Measurements from ENCODE around the gene STIMATE. TPM values are rescaled to one million over a fixed set of nuclear protein-coding genes. Genes with fewer than 3 reads are reported as not detected.

Gene STIMATE
- total RNA-seq, 1 donor from 2014 or later = 28.8 TPM

GRCh38 chr3:52849656-52850055 is 47.7 kb downstream of the STIMATE start:
- H3K27ac Mint-ChIP-seq = no peak overlapping the region
- no peaks in the 10 kb centered on the region for H3K9me3 Mint-ChIP-seq
- TF ChIP-seq, protein P1, sequence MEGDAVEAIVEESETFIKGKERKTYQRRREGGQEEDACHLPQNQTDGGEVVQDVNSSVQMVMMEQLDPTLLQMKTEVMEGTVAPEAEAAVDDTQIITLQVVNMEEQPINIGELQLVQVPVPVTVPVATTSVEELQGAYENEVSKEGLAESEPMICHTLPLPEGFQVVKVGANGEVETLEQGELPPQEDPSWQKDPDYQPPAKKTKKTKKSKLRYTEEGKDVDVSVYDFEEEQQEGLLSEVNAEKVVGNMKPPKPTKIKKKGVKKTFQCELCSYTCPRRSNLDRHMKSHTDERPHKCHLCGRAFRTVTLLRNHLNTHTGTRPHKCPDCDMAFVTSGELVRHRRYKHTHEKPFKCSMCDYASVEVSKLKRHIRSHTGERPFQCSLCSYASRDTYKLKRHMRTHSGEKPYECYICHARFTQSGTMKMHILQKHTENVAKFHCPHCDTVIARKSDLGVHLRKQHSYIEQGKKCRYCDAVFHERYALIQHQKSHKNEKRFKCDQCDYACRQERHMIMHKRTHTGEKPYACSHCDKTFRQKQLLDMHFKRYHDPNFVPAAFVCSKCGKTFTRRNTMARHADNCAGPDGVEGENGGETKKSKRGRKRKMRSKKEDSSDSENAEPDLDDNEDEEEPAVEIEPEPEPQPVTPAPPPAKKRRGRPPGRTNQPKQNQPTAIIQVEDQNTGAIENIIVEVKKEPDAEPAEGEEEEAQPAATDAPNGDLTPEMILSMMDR (IDR thresholded peaks at IDR 0.05; ENCODE audit: unreplicated experiment) = no peak
- H3K36me3 Mint-ChIP-seq = peaks cover 8% of the 10 kb centered on the region
- no peaks in the 10 kb centered on the region for H3K4me1 Mint-ChIP-seq
- DNase-seq (ENCODE audit: low spot score in 2 of 2, unreplicated experiment in 2 of 2) = no peak
- H3K4me3 Mint-ChIP-seq = no peak overlapping the region
- no peaks in the 10 kb centered on the region for H3K27me3 Mint-ChIP-seq (ENCODE audit: low read depth)

- Mint-ChIP-seq H3K27me3 (ENCODE audit: low read depth) (no peaks in the 10 kb centered on the region), H3K4me1 (no peaks in the 10 kb centered on the region), H3K36me3 (peaks cover 10% of the 10 kb centered on the region), H3K4me3 (no peak overlapping the region), H3K27ac (no peak overlapping the region), H3K9me3 (no peaks in the 10 kb centered on the region)
- TF ChIP-seq, protein P1 (IDR thresholded peaks at IDR 0.05; ENCODE audit: unreplicated experiment) = no peak
- no peak for DNase-seq (ENCODE audit: low spot score in 2 of 2, unreplicated experiment in 2 of 2)
Measured at GRCh38 chr3:52848617-52849016, 48.7 kb downstream of the STIMATE start.

DNA sequence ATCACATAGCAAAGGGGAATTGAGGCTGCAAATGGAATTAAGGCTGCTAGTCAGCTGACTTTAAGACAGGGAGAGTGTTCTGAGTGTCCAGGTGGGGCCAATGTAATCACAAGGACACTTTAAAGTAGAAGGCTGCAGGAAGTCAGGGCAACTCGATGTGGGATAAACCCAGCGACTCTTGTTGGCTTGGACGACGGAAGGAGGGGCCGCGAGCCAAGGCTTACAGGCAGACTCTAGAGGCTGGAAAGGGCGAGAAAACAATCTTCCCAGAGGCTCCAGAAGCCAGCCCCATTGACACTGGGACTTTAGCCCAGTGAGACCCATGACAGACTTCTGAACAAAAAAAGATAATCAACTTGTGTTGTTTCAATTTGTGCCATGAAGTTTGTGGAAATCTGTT is 49.6 kb downstream of the STIMATE start:
- TF ChIP-seq, protein P1 (IDR thresholded peaks at IDR 0.05; ENCODE audit: unreplicated experiment) = no peak
- H3K27me3 Mint-ChIP-seq (ENCODE audit: low read depth) = no peaks in the 10 kb centered on the region

DNA sequence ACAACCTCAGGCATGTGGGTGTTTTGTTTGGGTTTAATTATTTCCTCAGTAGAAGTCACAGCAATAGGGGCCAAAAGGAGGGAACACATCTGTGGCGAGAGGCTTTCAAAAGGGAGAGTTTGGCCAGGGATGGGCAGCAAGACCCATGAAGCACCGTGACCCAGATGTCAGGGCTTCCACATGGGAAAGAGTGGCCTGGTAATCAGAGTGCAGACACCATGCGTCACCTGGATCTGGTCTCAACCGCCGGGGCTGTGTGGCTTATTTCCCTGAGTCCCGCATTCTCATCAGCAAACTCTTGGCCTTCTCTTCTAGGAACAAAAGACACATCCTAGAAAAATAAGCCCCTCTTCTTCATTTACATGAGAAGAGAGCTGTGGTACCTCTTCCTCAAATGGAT is 50.1 kb downstream of the STIMATE start:
- Mint-ChIP-seq H3K4me3 (no peak overlapping the region), H3K4me1 (no peaks in the 10 kb centered on the region), H3K27me3 (ENCODE audit: low read depth) (no peaks in the 10 kb centered on the region), H3K9me3 (no peaks in the 10 kb centered on the region), H3K36me3 (peaks cover 10% of the 10 kb centered on the region), H3K27ac (no peak overlapping the region)
- DNase-seq (ENCODE audit: low spot score in 2 of 2, unreplicated experiment in 2 of 2) = no peak
- TF ChIP-seq, protein P1 (IDR thresholded peaks at IDR 0.05; ENCODE audit: unreplicated experiment) = no peak

More for the DNA sequence above, 49.6 kb downstream of the STIMATE start:
- H3K27ac Mint-ChIP-seq = no peak overlapping the region
- DNase-seq (ENCODE audit: low spot score in 2 of 2, unreplicated experiment in 2 of 2) = no peak
- H3K9me3 Mint-ChIP-seq = no peaks in the 10 kb centered on the region
- no peak overlapping the region for H3K4me3 Mint-ChIP-seq
- H3K36me3 Mint-ChIP-seq = peaks cover 10% of the 10 kb centered on the region
- H3K4me1 Mint-ChIP-seq = no peaks in the 10 kb centered on the region

DNA sequence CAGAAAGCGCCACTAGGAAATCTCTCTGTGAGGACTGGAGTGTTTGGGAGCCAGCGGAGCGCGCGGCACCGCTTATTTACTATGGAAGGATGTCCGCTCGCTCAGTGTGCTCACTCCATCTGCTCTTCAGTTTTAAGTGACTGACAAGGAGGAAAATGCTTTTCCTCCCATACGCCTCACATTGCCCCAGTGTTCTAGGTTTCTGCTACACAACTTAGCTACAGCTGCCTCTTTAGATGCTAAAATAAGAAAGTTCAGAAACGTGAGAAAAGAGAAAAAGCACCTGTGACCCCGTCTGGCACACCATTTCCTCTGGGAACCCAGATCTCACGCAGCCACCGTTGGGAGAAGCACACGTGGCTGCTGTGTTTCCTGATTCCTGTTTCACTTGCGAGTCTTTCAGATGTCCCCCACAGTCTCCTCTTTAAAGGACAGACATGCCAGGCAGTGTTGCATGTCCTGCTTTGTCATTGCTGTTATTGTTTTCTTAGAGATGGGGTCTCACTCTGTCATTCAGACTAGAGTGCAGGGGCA is 50.8 kb downstream of the STIMATE start:
- Mint-ChIP-seq H3K27me3 (ENCODE audit: low read depth) (no peaks in the 10 kb centered on the region), H3K9me3 (no peaks in the 10 kb centered on the region), H3K4me1 (no peaks in the 10 kb centered on the region), H3K27ac (no peak overlapping the region), H3K36me3 (peaks cover 7% of the 10 kb centered on the region), H3K4me3 (no peak overlapping the region)
- TF ChIP-seq, protein P1 (IDR thresholded peaks at IDR 0.05; ENCODE audit: unreplicated experiment) = no peak
- no peak for DNase-seq (ENCODE audit: low spot score in 2 of 2, unreplicated experiment in 2 of 2)
